Parathyroid adenoma (tissue), 2 donors: ENCODE measurements around the gene CALD1.

Experiments used
- H2AFZ ChIP-seq: fragments of 300-600 bp; sonication (generic); one replicate; pipeline ENCODE4 v1.7.0; 2017; ENCODE audit warnings: antibody characterized with exemption, mild to moderate bottlenecking
- H3K27ac ChIP-seq: fragments of 300-600 bp; sonication (generic); one replicate; pipeline ENCODE4 v1.7.0; 2017
- H3K27me3 ChIP-seq: fragments of 300-600 bp; sonication (generic); one replicate; pipeline ENCODE4 v1.7.0; 2017; ENCODE audit warnings: low read length; ENCODE audit not compliant: control insufficient read depth, insufficient read depth
- H3K36me3 ChIP-seq: fragments of 300-600 bp; sonication (generic); one replicate; pipeline ENCODE4 v1.7.0; 2017; ENCODE audit warnings: low read length; ENCODE audit not compliant: control insufficient read depth, insufficient read depth
- H3K4me1 ChIP-seq: fragments of 300-600 bp; sonication (generic); one replicate; pipeline ENCODE4 v1.7.0; 2017; ENCODE audit warnings: control low read depth
- H3K4me2 ChIP-seq: fragments of 300-600 bp; sonication (generic); one replicate; pipeline ENCODE4 v1.7.0; 2017; ENCODE audit warnings: low read length
- H3K4me3 ChIP-seq: fragments of 300-600 bp; sonication (generic); one replicate; pipeline ENCODE4 v1.7.0; 2017; ENCODE audit warnings: low read depth, low read length
- H3K79me2 ChIP-seq: fragments of 300-600 bp; sonication (generic); one replicate; pipeline ENCODE4 v1.7.0; 2017; ENCODE audit warnings: control low read depth
- H3K9ac ChIP-seq: fragments of 300-600 bp; sonication (generic); one replicate; pipeline ENCODE4 v1.7.0; 2017; ENCODE audit warnings: mild to moderate bottlenecking
- H3K9me3 ChIP-seq: fragments of 300-600 bp; sonication (generic); one replicate; pipeline ENCODE4 v1.7.0; 2017; ENCODE audit warnings: low read length; ENCODE audit not compliant: control insufficient read depth
- TF ChIP-seq, protein P1 (sequence below): fragments of 300-600 bp; sonication (generic); IDR thresholded peaks from one replicate; pipeline ENCODE4 v1.7.0; 2017; ENCODE audit warnings: antibody characterized with exemption, mild to moderate bottlenecking
- donor health status: primary hyperparathyroidism.

Gene CALD1

DNA sequence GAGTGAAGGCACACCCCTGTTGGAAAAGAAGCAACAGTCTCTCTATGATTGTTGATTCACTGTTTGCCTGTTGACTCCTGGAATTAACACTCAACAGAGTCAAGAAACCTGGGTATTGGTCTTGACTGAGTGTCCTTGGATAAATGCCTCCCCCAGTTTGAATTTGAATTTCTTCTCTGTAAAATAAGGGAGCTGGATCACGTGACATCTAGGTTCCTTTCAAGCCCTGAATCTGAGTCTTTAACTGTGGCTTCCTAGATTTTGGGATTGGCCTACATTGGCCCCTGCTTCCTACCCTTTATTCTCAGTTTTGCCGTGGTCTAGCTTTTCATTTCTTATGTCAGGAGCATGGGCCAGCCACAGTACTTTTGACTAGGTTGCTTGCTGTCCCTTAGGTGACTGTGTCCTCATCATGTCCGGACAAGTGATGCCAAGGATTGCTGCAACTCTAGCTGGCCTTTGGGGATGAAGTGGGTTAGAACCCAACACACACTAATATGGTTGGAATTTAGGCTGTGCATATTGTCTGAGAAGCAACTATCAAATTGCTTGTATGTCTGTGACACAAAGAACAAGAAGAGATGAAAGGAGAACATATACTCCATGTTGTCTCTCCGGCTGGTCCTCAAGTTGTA is 35.4 kb downstream of the CALD1 start:
- no peak overlapping the region for H3K27ac ChIP-seq
- no peaks in the 10 kb centered on the region for H3K4me1 ChIP-seq
- TF ChIP-seq, protein P1, sequence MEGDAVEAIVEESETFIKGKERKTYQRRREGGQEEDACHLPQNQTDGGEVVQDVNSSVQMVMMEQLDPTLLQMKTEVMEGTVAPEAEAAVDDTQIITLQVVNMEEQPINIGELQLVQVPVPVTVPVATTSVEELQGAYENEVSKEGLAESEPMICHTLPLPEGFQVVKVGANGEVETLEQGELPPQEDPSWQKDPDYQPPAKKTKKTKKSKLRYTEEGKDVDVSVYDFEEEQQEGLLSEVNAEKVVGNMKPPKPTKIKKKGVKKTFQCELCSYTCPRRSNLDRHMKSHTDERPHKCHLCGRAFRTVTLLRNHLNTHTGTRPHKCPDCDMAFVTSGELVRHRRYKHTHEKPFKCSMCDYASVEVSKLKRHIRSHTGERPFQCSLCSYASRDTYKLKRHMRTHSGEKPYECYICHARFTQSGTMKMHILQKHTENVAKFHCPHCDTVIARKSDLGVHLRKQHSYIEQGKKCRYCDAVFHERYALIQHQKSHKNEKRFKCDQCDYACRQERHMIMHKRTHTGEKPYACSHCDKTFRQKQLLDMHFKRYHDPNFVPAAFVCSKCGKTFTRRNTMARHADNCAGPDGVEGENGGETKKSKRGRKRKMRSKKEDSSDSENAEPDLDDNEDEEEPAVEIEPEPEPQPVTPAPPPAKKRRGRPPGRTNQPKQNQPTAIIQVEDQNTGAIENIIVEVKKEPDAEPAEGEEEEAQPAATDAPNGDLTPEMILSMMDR = no peak
- no peak overlapping the region for H2AFZ ChIP-seq
- H3K4me3 ChIP-seq = no peak overlapping the region
- H3K79me2 ChIP-seq = no peaks in the 10 kb centered on the region
- H3K9me3 ChIP-seq = no peaks in the 10 kb centered on the region
- no peak overlapping the region for H3K9ac ChIP-seq
- H3K36me3 ChIP-seq = no peaks in the 10 kb centered on the region
- no peaks in the 10 kb centered on the region for H3K27me3 ChIP-seq
- no peak overlapping the region for H3K4me2 ChIP-seq

DNA sequence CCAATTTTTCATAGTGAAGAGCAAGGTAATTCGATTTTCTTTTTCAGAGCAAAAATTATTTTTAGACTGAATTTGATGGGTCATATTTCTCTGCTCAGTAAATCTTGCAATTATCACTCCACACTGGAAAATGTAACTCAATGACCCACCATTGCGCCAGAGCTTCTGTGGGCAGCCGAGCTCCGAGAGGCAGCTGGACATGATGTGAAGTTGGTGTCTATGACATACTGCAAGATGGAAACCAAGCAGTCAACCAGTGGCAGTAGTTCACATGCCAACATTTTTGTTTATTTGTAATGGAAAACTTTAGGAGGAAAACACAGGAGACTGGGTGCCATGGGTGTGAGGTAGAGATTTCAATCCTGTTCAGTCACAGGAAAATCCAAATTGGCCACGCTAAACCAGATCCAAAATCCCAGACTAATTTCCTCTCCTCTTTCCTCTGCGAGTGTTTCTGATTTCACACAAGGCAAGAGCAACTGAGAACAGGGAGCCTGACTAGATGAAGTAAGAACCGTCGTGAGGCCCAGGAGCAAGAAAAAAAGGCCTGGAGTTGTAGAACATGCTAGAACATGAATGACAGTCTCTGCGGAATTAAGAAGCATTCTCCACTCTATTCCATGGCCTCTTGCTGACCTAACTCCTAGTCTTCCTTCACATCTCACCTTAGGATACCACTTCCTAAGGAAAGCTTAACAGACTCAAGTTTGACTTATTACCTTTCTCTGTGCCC is 39.3 kb downstream of the CALD1 start:
- TF ChIP-seq, protein P1 = no peak
- no peak overlapping the region for H3K27ac ChIP-seq

DNA sequence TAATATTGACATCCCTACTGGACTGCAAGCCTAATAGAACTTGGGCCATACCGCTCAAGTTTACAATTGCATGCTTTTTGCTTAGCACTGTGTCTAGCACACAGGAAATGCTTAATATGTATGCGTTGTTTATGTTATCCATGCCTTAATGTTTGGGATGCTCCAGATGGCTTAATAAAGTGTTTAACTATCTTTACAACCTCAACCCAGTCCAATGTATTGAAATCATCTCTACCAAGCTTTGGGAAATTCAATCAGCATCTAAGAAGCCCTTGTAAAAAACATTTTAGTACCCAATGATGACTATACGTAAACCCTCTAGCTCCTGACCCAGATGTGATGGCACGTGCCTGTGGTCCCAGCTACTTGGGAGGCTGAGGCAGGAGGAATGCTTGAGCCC is 40.0 kb downstream of the CALD1 start:
- H2AFZ ChIP-seq = no peak overlapping the region
- no peaks in the 10 kb centered on the region for H3K36me3 ChIP-seq
- H3K9me3 ChIP-seq = no peaks in the 10 kb centered on the region
- TF ChIP-seq, protein P1 = no peak
- H3K27me3 ChIP-seq = no peaks in the 10 kb centered on the region
- no peaks in the 10 kb centered on the region for H3K4me1 ChIP-seq
- H3K79me2 ChIP-seq = no peaks in the 10 kb centered on the region
- no peak overlapping the region for H3K9ac ChIP-seq
- H3K4me2 ChIP-seq = no peak overlapping the region
- no peak overlapping the region for H3K4me3 ChIP-seq
- H3K27ac ChIP-seq = no peak overlapping the region

More for the DNA sequence above, 39.3 kb downstream of the CALD1 start:
- H3K9me3 ChIP-seq = no peaks in the 10 kb centered on the region
- H3K79me2 ChIP-seq = no peaks in the 10 kb centered on the region
- no peaks in the 10 kb centered on the region for H3K4me1 ChIP-seq
- no peak overlapping the region for H3K4me2 ChIP-seq
- no peak overlapping the region for H2AFZ ChIP-seq
- H3K36me3 ChIP-seq = no peaks in the 10 kb centered on the region
- no peaks in the 10 kb centered on the region for H3K27me3 ChIP-seq
- no peak overlapping the region for H3K4me3 ChIP-seq
- H3K9ac ChIP-seq = no peak overlapping the region

DNA sequence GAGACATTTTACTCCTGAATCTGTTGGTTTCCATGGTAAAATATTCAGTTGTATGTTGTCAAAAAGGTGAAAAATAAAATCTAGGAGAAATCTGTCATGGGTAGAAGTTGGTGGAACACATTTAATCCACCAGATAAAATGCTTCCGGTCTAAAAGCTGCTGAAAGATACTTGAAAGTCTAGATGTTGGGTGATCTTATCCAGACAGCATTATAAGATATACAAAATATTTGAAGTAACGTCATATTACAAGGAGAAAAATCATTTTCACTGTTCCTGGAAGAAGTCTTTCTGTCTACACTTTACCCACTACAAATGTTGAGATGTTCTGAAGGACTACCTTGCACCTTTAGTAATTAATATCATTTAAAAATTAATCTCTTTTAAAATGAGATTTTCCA is 40.9 kb downstream of the CALD1 start:
- TF ChIP-seq, protein P1 = no peak
- Histone ChIP-seq H3K4me2 (no peak overlapping the region), H2AFZ (no peak overlapping the region), H3K36me3 (no peaks in the 10 kb centered on the region), H3K4me1 (no peaks in the 10 kb centered on the region), H3K4me3 (no peak overlapping the region), H3K27me3 (no peaks in the 10 kb centered on the region), H3K9me3 (no peaks in the 10 kb centered on the region), H3K27ac (no peak overlapping the region), H3K9ac (no peak overlapping the region), H3K79me2 (no peaks in the 10 kb centered on the region)
